ENCODE results near the gene POLD3.

DNA sequence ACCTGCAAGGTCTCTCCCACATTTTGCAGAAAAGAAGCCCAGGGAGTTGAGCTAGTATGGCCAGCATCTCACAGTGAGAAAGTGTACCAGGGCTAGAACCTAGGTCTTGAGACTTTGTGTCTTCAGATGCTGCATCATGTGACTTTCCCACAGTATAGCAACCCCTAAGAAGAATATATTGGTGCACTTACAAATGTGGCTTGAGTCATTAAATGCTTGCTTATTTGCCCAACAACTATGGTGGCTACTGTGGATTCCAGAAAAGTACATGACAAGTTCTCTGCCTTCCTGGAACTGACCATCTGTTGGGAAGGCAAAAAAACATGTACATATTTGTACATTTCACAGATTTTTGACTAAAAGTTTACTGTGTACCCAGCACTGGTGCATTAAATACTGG, 55.0 kb downstream of the POLD3 start:
- TF ChIP-seq, protein P1, sequence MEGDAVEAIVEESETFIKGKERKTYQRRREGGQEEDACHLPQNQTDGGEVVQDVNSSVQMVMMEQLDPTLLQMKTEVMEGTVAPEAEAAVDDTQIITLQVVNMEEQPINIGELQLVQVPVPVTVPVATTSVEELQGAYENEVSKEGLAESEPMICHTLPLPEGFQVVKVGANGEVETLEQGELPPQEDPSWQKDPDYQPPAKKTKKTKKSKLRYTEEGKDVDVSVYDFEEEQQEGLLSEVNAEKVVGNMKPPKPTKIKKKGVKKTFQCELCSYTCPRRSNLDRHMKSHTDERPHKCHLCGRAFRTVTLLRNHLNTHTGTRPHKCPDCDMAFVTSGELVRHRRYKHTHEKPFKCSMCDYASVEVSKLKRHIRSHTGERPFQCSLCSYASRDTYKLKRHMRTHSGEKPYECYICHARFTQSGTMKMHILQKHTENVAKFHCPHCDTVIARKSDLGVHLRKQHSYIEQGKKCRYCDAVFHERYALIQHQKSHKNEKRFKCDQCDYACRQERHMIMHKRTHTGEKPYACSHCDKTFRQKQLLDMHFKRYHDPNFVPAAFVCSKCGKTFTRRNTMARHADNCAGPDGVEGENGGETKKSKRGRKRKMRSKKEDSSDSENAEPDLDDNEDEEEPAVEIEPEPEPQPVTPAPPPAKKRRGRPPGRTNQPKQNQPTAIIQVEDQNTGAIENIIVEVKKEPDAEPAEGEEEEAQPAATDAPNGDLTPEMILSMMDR (conservative IDR thresholded peaks at IDR 0.05; ENCODE audit: low read depth, low read length): no peak
- TF ChIP-seq EZH2phosphoT487 (IDR thresholded peaks at IDR 0.05; ENCODE audit: borderline replicate concordance, low read length) (no peak), EZH2 (IDR thresholded peaks at IDR 0.05; ENCODE audit: low read length, unreplicated experiment) (no peak)

Measured in PC-3 (cell line).